GM11168 (cell line): ENCODE data around the gene SRR.
"Not testable (repeated sequence)": the region's sequence is repeated elsewhere in the genome, so short reads cannot be mapped to it uniquely, and the experiment has no call there.

Experiments
- in situ Hi-C: fragments of 300-500 bp; cut with MboI; formaldehyde crosslinking; loops from one replicate; pipeline ENCODE4 v1.12.0; 2022; ENCODE audit warnings: low sequenced_read_pairs; ENCODE audit not compliant: unreplicated experiment

Gene SRR

DNA sequence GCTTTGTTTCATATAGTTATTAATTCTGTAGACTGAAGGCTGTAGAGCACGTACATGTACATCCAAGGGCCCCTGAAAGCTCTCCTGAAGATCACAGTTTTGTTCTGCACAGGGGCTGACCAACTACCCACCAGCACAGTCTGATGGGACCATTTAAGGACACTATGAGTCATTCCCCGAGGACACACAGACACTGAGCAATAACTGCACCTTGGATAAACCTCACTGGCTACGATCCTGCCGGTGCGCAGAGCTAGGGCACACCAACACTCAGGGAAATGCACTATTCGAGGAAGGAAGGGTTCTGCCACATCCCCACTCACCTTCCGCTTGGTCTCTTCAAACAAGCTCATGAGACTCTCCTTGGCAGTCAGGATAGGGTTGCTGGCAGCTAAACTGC, 20.4 kb upstream of the SRR start:
- in situ Hi-C loops = loop anchor here (25.0 kb wide), 1 partner anchor 396 kb away; no protein-coding TSS in a partner anchor

DNA sequence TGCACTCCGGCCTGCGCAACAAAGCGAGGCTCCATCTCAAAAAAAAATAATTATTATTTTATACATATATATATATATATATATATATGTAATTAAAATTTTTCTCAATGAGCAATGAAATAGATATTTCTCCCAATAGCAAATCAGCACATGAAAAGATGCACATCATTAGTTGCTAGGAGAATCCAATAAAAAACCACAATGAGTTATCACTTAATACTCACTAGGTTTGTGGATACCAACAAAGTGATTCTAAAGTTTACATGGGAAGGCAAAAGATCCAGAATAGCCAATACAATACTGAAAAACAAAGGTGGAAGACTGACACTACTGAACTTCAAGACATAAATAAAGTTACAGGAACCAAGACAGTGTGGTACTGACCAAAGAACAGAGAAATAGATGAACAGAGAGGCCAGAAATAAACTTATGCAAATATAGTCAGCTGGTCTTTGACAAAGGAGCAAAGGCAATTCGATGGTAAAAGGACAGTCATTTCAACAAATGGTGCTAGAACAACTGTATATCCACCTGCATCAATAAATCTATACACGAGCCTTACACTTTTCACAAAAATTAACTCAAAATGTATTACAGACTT, 13.8 kb upstream of the SRR start:
- in situ Hi-C loops = loop anchor here (25.0 kb wide), 1 partner anchor 403 kb away; no protein-coding TSS in a partner anchor

DNA sequence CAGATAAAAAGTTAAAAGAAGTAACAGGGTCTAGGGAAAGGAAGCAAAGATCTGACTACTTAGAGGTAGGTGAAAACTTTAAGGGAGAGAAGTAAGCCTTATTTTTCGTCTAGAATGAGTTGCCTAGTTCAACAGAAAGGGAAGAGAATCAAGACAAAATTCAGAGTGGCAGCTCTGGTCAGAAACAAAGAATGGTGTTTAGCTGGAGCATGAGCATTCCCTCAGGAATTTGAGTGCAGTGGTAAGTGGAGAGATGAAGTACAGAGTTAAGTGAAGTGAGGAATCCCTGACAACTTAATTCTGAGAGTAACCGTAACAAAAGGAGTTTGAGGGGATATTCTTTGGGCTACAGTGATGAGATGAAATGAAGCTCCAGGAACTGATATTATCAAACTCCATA, 11.7 kb upstream of the SRR start:
- in situ Hi-C loops = loop anchor here (25.0 kb wide), 1 partner anchor 405 kb away; no protein-coding TSS in a partner anchor

DNA sequence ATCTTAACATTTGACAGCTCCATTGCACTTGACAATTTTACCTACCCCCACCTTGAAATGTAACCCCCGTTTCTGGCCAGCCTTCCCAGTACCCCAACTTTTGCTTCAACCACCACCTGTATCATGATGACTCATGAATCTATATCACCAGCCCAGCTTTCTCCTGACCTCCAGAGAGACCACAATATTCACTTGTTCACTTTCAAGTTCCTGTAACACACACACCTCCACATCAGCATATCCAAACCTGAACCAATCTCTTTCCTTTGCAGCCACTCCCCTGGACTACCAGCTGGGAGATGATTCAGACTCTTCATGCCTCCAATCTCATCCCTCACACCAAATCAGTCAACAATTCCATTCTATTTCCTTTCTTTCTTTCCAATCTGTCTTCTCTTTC, 8.2 kb upstream of the SRR start:
- in situ Hi-C loops = loop anchor here (25.0 kb wide), 1 partner anchor 408 kb away; no protein-coding TSS in a partner anchor

DNA sequence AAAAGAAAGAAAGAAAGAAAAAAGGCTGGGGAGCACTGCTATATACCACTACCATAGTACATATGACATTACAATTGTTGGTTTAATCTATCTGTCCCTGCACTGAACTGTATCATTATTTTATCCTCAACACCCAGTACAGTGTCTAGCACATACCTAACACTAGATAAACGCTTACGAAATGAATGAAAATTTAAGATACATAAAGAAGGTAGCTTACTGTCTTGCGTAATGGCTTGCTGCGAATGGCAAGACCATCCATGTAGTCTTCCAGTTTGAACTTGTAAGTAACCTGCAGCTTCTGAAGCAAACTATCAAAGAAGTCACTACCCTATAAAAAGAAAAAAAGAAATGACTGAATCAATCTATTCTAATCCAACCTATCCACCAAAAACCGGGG, 6.7 kb upstream of the SRR start:
- in situ Hi-C loops = loop anchor here (25.0 kb wide), 1 partner anchor 410 kb away; no protein-coding TSS in a partner anchor

DNA sequence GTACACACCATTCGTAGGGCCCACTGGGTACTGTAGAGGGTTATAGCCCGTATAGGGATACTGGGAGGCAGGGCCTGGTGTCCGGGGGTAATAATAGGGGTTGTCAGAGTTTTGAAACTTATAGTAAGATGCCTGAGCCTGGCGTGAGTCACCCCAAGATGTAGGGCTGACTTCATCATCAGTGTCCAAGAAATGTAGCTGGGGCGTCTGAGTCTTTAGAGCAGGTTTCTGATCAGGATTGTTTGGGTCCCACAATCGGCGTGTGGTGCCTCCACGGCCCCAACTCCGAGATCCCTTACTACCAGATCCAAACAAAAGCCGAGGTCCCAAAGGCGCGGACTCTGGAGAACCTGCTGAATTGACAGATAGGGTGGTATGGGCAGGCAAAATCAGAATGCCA, 4.6 kb upstream of the SRR start:
- in situ Hi-C loops = loop anchor here (25.0 kb wide), 1 partner anchor 412 kb away; no protein-coding TSS in a partner anchor

DNA sequence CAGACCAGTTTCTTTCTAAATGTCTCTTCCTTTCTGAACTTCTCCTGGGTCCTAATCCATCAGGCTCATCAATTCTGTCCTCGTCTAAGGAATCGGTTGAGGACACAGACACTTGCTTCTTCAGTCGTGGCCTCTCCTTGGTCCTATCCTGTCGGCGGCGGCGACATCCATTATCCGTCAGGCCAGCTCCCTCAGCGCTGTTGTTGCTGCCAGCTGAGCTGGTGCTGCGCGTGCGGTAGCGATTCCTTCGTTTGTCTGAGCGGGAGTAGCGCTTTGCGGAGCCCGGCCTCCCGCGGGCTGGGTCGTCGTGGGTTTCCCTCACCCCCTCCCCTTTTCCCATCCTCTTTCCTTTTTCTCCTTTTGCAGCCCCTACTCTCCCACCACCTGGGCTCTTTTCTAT, 4.0 kb upstream of the SRR start:
- in situ Hi-C loops = loop anchor here (25.0 kb wide), 1 partner anchor 412 kb away; no protein-coding TSS in a partner anchor

DNA sequence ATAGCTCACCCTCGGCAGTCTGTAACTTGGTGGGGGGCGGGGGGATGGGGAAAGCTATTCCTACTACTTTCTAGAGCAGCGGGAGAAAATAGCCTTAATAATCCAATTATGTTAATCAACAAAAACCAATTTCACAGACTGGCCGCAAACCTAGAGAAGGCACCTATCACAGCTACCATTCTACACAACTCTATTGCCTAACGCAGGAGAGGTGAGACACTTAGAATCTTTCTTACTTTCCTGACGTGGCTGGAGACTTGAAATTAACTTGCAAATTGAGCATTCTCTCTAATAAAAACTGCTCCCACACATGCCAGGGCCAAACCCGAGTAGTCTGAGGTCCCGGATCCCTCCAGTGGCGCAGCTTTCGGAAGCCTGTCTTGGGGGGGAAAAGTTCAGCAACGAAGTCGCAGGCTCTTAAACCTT, 959 bp upstream of the SRR start:
- in situ Hi-C loops = no loop called here

DNA sequence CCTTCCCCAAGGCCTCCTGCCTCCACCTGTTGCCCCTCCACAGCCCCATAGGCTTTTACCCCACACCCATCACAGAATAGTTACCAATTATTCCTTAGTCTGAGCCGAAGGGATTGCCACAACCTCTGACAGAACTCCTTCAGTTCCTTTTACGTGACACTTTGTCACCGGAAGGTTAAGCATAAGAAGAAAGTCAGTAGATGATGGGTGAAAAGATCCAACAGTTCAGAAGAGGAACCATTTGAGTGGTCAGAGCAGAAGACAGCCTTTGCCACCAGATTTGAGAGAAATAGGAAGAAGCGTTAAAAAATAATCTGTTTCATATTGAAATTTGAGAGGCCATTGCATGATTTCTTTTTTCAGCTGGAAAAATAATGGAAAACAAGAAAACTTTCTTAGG, 1.2 kb downstream of the SRR start:
- in situ Hi-C loops = no loop called here

DNA sequence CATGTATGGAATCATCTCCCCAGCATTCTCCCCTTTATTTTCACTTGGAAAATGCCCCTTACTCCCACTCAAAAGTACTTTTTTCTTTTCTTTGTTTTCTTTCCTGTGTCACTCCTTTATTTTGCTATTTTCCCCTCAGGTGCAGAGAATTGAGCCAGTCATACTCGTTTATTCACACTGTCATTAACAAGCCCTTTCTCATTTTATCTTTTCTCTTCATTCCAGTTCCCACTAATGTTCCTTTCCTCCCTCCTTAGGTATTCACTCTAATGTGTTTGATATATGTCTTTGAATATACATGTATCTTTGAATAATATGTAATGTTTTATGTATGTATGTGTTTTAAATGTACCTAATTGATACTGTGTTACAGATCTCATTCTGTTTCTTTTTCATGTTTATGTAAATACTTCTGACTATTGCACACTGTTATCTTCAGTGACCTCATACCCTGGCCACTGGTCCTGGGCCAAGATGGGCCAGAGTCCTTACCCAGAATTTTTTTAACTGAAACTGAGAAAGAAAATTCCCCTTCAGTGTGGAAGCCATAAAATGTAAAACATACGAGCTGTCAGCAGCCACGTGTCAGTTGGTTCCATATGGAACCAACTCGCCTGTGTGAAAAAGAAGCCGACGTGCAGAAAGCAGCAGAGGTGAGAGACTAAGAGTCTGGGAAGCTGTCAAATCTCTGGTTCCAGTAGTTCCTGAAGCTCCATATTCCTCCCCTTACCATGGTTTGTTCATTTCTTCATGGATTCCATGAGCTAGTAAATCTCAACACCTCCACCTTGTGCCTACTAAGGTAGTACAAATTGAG, 5.8 kb downstream of the SRR start:
- in situ Hi-C loops = no loop called here

DNA sequence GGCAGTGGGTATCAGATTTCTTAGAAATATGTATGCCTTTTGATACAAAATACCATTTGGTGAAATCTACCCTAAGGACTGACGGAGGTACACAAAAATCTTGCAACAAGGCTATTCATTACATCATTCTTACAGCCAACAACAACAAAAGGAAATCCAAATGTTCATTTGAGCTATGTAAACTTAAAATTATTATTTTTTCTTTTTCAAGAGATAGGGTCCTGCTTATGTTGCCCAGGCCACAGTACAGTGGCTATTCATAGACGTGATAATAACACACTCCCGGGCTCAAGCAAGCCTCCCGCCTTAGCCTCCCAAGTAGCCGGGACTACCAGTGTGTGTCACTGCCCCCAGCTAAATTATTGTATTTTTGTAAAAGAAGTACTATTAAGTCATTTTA, 9.0 kb downstream of the SRR start:
- in situ Hi-C loops = no loop called here

DNA sequence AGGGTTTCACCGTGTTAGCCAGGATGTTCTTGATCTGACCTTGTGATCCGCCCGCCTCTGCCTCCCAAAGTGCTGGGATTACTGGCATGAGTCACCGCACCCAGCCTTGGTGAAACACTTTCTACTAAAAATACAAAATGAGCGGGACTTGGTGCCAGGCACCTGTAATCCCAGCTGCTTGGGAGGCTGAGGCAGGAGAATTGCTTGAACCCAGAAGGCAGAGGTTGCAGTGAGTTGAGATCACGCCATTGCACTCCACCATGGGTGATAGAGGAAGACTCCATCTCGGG, 13.1 kb downstream of the SRR start:
- in situ Hi-C loops = not testable (repeated sequence)

DNA sequence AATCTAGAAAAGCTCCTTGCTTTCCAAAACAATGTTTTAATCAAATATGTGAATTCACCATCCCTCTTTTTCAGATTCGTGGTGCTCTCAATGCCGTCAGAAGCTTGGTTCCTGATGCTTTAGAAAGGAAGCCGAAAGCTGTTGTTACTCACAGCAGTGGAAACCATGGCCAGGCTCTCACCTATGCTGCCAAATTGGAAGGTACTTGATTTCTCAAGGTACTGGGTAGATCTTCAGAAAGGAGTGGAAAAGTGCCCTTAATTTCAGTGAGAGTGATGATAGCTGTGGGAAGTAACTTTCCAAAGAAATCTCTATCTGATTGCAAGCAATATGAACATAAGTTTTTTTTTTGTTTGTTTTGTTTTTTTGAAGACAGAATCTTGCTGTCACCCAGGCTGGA, 14.0 kb downstream of the SRR start:
- in situ Hi-C loops = no loop called here

DNA sequence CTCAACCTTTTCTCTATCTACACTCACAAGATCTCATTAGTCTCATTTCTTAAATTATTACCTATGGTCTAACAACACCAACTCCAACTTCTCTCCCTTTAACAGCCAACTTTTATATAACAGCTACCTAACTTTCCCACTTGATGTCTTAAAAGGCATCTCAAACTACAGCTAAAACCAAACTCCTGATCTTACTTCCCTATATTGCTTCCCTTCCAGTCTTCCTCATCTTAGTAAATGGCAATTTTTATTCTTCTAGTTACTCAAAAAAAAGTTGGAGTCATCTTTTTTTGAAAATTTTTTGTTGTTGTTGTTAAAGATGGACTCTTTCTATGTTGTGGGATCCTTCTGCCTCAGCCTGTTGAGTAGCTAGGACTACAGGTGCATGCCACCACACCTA, 15.3 kb downstream of the SRR start:
- in situ Hi-C loops = no loop called here

DNA sequence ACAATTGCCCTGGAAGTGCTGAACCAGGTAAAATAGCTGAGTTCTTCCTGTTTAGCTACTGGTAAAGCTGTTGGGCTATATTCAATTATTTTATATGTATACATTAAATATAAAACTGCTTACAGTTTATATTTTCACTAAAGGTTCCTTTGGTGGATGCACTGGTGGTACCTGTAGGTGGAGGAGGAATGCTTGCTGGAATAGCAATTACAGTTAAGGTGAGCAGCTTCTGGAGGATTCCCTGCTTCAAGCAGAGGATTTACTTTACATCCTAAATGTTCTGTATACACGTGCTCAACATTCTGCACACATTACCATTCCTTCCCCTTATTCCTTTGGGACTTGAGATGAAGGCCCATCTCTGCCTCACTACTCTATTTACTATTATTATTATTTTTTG, 17.6 kb downstream of the SRR start:
- in situ Hi-C loops = no loop called here

DNA sequence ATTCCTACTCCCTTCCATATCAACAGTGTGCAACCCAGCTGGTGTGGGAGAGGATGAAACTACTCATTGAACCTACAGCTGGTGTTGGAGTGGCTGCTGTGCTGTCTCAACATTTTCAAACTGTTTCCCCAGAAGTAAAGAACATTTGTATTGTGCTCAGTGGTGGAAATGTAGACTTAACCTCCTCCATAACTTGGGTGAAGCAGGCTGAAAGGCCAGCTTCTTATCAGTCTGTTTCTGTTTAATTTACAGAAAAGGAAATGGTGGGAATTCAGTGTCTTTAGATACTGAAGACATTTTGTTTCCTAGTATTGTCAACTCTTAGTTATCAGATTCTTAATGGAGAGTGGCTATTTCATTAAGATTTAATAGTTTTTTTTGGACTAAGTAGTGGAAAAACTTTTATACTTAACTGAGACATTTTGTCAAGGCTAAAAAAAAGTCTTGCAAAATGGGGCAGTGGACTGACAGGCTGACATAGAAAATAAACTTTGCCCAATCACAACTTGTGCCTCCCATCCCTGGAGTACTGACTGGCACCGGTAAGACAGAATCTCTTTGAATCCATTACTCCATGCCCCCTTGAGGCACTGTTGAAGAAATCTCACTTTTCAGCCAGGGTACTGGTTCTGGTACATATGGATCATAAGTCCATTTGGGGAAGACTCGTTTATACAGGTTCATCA, 20.0 kb downstream of the SRR start:
- in situ Hi-C loops = no loop called here

DNA sequence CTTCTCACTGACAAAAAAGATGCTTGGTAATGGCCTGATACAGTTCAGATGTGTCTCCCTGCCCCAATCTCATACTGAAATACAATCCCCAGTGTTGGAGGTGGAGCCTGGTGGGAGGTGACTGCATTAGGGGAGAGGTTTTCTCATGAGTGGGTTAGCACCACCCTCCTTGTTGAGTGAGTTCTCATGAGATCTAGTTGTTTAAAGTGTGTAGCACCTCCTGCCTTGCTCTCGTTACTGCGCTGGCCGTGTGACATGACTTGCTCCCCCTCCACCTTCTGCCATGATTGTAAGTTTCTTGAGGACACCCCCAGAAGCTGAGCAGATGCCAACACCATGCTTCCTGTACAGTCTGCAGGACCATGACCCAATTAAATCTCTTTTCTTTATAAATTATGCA, 27.6 kb downstream of the SRR start:
- in situ Hi-C loops = no loop called here

DNA sequence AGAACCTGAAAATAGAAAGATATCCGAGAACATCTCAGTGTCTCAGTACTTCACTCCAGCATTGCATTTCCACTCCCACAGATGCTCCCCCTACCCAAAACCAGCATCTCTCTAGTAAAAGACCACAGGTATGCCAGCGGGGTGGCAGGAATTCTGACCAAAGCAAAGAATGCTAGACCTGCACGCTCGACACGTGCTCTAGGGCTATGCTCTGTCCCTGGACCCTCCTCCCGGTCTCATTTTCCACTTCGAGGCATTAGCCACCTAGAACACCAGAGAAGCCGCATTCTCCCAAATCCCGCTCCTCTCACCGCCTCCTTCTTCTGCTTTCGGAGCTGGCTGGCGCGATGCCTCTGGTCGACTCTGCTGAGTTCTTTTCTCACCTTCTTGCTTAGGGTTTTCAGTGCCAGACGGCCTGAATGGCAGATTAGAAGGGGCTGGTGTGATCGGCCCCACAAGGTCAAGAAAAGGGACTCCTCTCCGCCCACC, 32.0 kb downstream of the SRR start:
- in situ Hi-C loops = no loop called here

DNA sequence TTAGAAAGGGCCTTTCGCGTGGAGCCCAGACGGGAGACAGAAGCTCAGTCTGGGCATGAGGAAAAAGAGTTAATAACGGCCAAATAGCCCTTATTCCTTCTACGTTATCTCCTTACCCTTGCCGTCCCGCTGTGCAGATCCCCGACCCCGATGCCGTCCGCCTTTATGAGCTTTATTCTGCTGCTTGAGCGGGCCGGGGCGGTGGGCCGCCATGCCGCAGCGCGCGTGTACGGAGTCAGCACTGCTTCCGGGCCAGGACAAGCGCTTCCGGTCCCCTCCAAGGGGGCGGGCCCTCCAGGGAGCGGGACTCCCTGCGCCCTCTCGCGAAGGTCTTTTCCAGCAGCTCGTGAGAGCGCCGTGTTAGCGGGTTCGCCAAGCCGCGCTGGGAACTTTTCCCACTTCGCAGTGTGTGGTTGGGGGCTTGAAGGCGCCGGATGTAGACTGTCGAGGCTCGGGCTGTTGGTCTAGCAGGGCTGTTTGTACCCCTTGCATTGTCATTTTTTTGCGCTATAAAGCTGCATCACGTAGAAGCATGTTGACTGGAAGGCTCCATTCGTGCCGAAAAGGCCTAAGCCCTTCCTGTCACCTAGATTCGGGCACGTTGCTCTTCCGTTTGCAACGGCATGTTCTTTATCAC, 32.6 kb downstream of the SRR start, which contains the start of gene TSR1:
TSR1 (minus strand) TSS at position 243 of the 637 bp plus-strand sequence; CDS start at position 213, 30 bp downstream.
- in situ Hi-C loops = no loop called here

DNA sequence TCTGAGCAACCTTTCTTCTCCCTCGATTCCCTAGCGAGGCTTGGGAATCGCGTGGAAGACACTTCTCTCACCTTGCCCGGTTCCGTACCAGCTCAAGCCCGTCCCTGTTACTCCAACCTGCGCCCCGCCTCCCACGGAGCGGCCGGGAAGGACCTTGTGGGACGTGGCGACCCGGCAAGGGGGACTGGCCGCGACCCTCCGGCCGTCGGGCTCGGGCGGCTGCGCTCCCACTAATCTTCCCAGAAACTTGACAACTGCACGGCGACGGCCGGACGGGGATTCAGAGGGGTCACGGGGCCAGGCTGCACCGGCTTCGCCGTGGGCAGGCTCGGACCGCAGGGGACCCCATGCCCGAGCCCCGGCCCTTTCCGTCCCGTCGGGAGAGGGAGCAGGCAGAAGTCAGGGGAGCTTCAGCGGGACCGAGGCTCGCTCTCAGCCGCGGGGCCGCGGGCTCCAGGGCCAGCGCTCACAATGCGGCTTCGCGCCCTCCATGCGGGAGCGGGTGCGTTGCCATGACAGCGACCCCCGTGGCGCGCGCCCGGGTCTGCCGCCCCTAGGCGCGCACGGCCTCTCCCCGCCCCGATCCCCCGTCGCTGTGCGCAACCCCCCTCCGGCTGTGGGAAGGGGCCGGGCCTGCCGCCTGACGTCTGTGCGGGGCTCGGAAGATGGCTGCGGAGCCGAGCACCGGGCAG, 33.2 kb downstream of the SRR start, which contains the start of gene SGSM2:
SGSM2 (plus strand) TSS at position 650 of the 692 bp plus-strand sequence. CDS start 188 bp downstream, outside the sequence.
- in situ Hi-C loops = no loop called here
